Spleen (tissue), 7 donors: Measurements from ENCODE around the gene GPR89B.
"Not testable (repeated sequence)": the region's sequence is repeated elsewhere in the genome, so short reads cannot be mapped to it uniquely, and the experiment has no call there.

Experiments
- POLR2A ChIP-seq, 3 donors: fragments of 450-650 bp; IDR thresholded peaks; one replicate each; pipeline ENCODE4 v1.5.1; 2017; ENCODE audit warnings: antibody characterized with exemption in 3 of 3, mild to moderate bottlenecking in 1 of 3
- TF ChIP-seq, protein P1 (sequence below), 11 experiments: fragments of 200-600 bp in 7 of 11; fragments of 450-650 bp in 4 of 11; sonication (generic) in 4 of 11; IDR thresholded peaks in 8 of 11; conservative IDR thresholded peaks in 3 of 11; 1 replicate in 7 of 11; 2 replicates in 4 of 11; pipeline versions ENCODE4 v1.4.0 to v1.8.0; 2016 to 2021; ENCODE audit warnings: antibody characterized with exemption in 11 of 11, inconsistent platforms in 4 of 11, mild to moderate bottlenecking in 1 of 11
- donor health status: DM: no; HTN: no; CAD: no; lungs with moderate emphysema.
- donor health status: DM: no; HTN: no; CAD: no.
- donor health status: DM: no; HTN: no; CAD: no.

- TF ChIP-seq, protein P1, sequence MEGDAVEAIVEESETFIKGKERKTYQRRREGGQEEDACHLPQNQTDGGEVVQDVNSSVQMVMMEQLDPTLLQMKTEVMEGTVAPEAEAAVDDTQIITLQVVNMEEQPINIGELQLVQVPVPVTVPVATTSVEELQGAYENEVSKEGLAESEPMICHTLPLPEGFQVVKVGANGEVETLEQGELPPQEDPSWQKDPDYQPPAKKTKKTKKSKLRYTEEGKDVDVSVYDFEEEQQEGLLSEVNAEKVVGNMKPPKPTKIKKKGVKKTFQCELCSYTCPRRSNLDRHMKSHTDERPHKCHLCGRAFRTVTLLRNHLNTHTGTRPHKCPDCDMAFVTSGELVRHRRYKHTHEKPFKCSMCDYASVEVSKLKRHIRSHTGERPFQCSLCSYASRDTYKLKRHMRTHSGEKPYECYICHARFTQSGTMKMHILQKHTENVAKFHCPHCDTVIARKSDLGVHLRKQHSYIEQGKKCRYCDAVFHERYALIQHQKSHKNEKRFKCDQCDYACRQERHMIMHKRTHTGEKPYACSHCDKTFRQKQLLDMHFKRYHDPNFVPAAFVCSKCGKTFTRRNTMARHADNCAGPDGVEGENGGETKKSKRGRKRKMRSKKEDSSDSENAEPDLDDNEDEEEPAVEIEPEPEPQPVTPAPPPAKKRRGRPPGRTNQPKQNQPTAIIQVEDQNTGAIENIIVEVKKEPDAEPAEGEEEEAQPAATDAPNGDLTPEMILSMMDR (IDR thresholded peaks at IDR 0.05 in 8 of 11, conservative IDR thresholded peaks at IDR 0.05 in 3 of 11): not testable (repeated sequence)
- TF ChIP-seq POLR2A (IDR thresholded peaks at IDR 0.05): not testable (repeated sequence)
Measured at GRCh38 chr1:147978896-147979651, 50.9 kb downstream of the GPR89B start.
